IMR-90 (cell line): ENCODE results near the gene ME3. TPM values are rescaled to one million over a fixed set of nuclear protein-coding genes. Genes with fewer than 3 reads are reported as not detected.

ENCODE experiments used
- ATAC-seq: fragments of 200-7000 bp; cut with Tn5 transposase; 2 replicates; pipeline ENCODE4 v1.9.1; 2020; ENCODE audit warnings: low read depth, mild to moderate bottlenecking, moderate library complexity
- BruUV-seq: library from RNA; stranded (reverse); fragments of 400-500 nt; replicated peaks from 2 replicates; lab custom pipeline; 2021; lab: Mats Ljungman, UMichigan
- CTCF ChIA-PET: fragments of 300-600 bp; formaldehyde crosslinking; extraction: SDS; loops from one replicate; lab custom pipeline; 2021; ENCODE audit warnings: antibody characterized with exemption; lab: Yijun Ruan, JAX
- POLR2A ChIA-PET: fragments of 300-600 bp; sonication (Branson Sonifier 250); formaldehyde crosslinking; loops from one replicate; lab custom pipeline; 2022; ENCODE audit warnings: antibody characterized with exemption; ENCODE audit not compliant: unreplicated experiment; lab: Charles Lee
- DNase-seq: peaks from one replicate; pipeline ENCODE4 v3.0.0; 2013
- H2AFZ ChIP-seq: replicated peaks from 2 replicates; pipeline ENCODE3; 2013; ENCODE audit warnings: low read length, mild to moderate bottlenecking; ENCODE audit not compliant: poor library complexity
- H2AK5ac ChIP-seq: 2 replicates; pipeline ENCODE4 v1.6.1; 2013; ENCODE audit warnings: low read depth, low read length, inconsistent platforms
- H2AK9ac ChIP-seq: replicated peaks from 2 replicates; pipeline ENCODE3; 2013; ENCODE audit warnings: mild to moderate bottlenecking, low read depth, low read length, moderate library complexity; ENCODE audit not compliant: poor library complexity
- H2BK120ac ChIP-seq: 2 replicates; pipeline ENCODE4 v1.6.1; 2013; ENCODE audit warnings: low read depth, low read length, inconsistent platforms
- H2BK15ac ChIP-seq: 3 replicates; pipeline ENCODE4 v1.6.1; 2013; ENCODE audit warnings: low read depth, low read length, inconsistent platforms
- H2BK20ac ChIP-seq: 2 replicates; pipeline ENCODE4 v1.6.1; 2013; ENCODE audit warnings: low read depth, mild to moderate bottlenecking, inconsistent platforms, low read length, moderate library complexity
- H2BK5ac ChIP-seq: 2 replicates; pipeline ENCODE4 v1.6.1; 2013; ENCODE audit warnings: mild to moderate bottlenecking, low read depth, low read length, inconsistent platforms; ENCODE audit not compliant: poor library complexity, severe bottlenecking
- H3K14ac ChIP-seq: replicated peaks from 2 replicates; pipeline ENCODE4 v1.6.1; 2013; ENCODE audit warnings: low read depth, low read length, inconsistent platforms
- H3K18ac ChIP-seq: 2 replicates; pipeline ENCODE4 v1.6.1; 2013; ENCODE audit warnings: low read depth, low read length, control low read depth
- H3K23ac ChIP-seq: 2 replicates; pipeline ENCODE4 v1.6.1; 2013; ENCODE audit warnings: low read depth, low read length, inconsistent platforms
- H3K27ac ChIP-seq: 2 replicates; pipeline ENCODE4 v1.5.1; 2013; ENCODE audit warnings: mild to moderate bottlenecking, control low read depth, low read length; ENCODE audit not compliant: insufficient read depth
- H3K27me3 ChIP-seq: 2 replicates; pipeline ENCODE4 v1.6.1; 2013; ENCODE audit warnings: low read length; ENCODE audit not compliant: control insufficient read depth, insufficient read depth
- H3K36me3 ChIP-seq: 2 replicates; pipeline ENCODE4 v1.6.1; 2013; ENCODE audit warnings: low read length, mixed read lengths; ENCODE audit not compliant: control insufficient read depth, insufficient read depth
- H3K4ac ChIP-seq: 2 replicates; pipeline ENCODE4 v1.6.1; 2013; ENCODE audit warnings: low read depth, low read length, inconsistent platforms
- H3K4me1 ChIP-seq: 2 replicates; pipeline ENCODE4 v1.6.1; 2013; ENCODE audit warnings: low read length, mixed read lengths; ENCODE audit not compliant: control insufficient read depth, insufficient read depth
- H3K4me2 ChIP-seq: 2 replicates; pipeline ENCODE4 v1.6.1; 2013; ENCODE audit warnings: low read depth, mild to moderate bottlenecking, control low read depth, low read length, moderate library complexity
- H3K4me3 ChIP-seq: 2 replicates; pipeline ENCODE4 v1.5.1; 2013; ENCODE audit warnings: low read depth, mild to moderate bottlenecking, control low read depth, low read length, moderate library complexity; ENCODE audit not compliant: insufficient read depth
- H3K56ac ChIP-seq: 2 replicates; pipeline ENCODE4 v1.6.1; 2013; ENCODE audit warnings: low read length, inconsistent platforms; ENCODE audit not compliant: insufficient read depth; ENCODE audit errors: extremely low read depth
- H3K79me1 ChIP-seq, 2 experiments: 2 replicates each; pipeline ENCODE4 v1.6.1; 2013; ENCODE audit warnings: low read length in 2 of 2, inconsistent platforms in 1 of 2, low read depth in 1 of 2
- H3K9ac ChIP-seq: 2 replicates; pipeline ENCODE4 v1.6.1; 2013; ENCODE audit warnings: low read depth, low read length, control low read depth
- H3K9me1 ChIP-seq: 2 replicates; pipeline ENCODE4 v1.6.1; 2013; ENCODE audit warnings: low read length, inconsistent platforms; ENCODE audit not compliant: insufficient read depth
- H3K9me3 ChIP-seq: 2 replicates; pipeline ENCODE4 v1.6.1; 2013; ENCODE audit warnings: low read length; ENCODE audit not compliant: control insufficient read depth, insufficient read depth
- H4K20me1 ChIP-seq: 2 replicates; pipeline ENCODE4 v1.6.1; 2013; ENCODE audit warnings: low read length, inconsistent platforms; ENCODE audit not compliant: insufficient read depth
- H4K5ac ChIP-seq: 2 replicates; pipeline ENCODE4 v1.6.1; 2013; ENCODE audit warnings: mild to moderate bottlenecking, low read depth, low read length, control low read depth
- H4K8ac ChIP-seq, 2 experiments: 2 replicates each; pipeline ENCODE4 v1.6.1; 2013; ENCODE audit warnings: low read depth in 2 of 2, low read length in 2 of 2, control low read depth in 1 of 2, inconsistent platforms in 1 of 2
- H4K91ac ChIP-seq: 2 replicates; pipeline ENCODE4 v1.6.1; 2013; ENCODE audit warnings: low read depth, low read length, inconsistent platforms; ENCODE audit not compliant: insufficient read depth
- CHD1 ChIP-seq: IDR thresholded peaks from 2 replicates; pipeline ENCODE4 v1.6.1; 2012; ENCODE audit warnings: low read depth, low read length, improper control_type of control experiment
- CTCF ChIP-seq: conservative IDR thresholded peaks from 2 replicates; pipeline ENCODE4 v1.5.1; 2012; ENCODE audit warnings: mild to moderate bottlenecking, low read depth, low read length, improper control_type of control experiment
- ELK1 ChIP-seq: fragments of 150-350 bp; IDR thresholded peaks from 2 replicates; pipeline ENCODE4 v1.6.1; 2016; ENCODE audit warnings: low read depth, mild to moderate bottlenecking, low read length, moderate library complexity, borderline replicate concordance
- FOS ChIP-seq: fragments of 150-350 bp; IDR thresholded peaks from 2 replicates; pipeline ENCODE4 v1.6.1; 2016; ENCODE audit warnings: low read depth, low read length
- MAFK ChIP-seq: IDR thresholded peaks from 2 replicates; pipeline ENCODE4 v1.6.1; 2012; ENCODE audit warnings: low read depth, low read length, improper control_type of control experiment
- MAZ ChIP-seq: IDR thresholded peaks from 2 replicates; pipeline ENCODE4 v1.6.1; 2012; ENCODE audit warnings: low read depth, mild to moderate bottlenecking, low read length, improper control_type of control experiment, moderate library complexity, borderline replicate concordance
- MXI1 ChIP-seq: IDR thresholded peaks from 2 replicates; pipeline ENCODE4 v1.6.1; 2012; ENCODE audit warnings: low read depth, mild to moderate bottlenecking, low read length, moderate library complexity, borderline replicate concordance
- NFE2L2 ChIP-seq: fragments of 150-350 bp; IDR thresholded peaks from 2 replicates; pipeline ENCODE4 v1.6.1; 2016; ENCODE audit warnings: low read depth, mild to moderate bottlenecking, low read length
- POLR2A ChIP-seq: IDR thresholded peaks from 2 replicates; pipeline ENCODE4 v1.6.1; 2012; ENCODE audit warnings: mild to moderate bottlenecking, low read depth, low read length
- RAD21 ChIP-seq: IDR thresholded peaks from 2 replicates; pipeline ENCODE4 v1.6.1; 2012; ENCODE audit warnings: low read length, improper control_type of control experiment
- RCOR1 ChIP-seq: IDR thresholded peaks from 2 replicates; pipeline ENCODE4 v1.6.1; 2012; ENCODE audit warnings: mild to moderate bottlenecking, low read length, improper control_type of control experiment; ENCODE audit not compliant: insufficient replicate concordance
- RFX5 ChIP-seq: IDR thresholded peaks from 2 replicates; pipeline ENCODE4 v1.8.0; 2012; ENCODE audit warnings: low read depth, mild to moderate bottlenecking, low read length, moderate library complexity
- SMC3 ChIP-seq: fragments of 150-350 bp; IDR thresholded peaks from 2 replicates; pipeline ENCODE4 v1.6.1; 2016; ENCODE audit warnings: low read depth, mild to moderate bottlenecking, antibody characterized with exemption, low read length, moderate library complexity
- USF2 ChIP-seq: fragments of 150-350 bp; IDR thresholded peaks from 2 replicates; pipeline ENCODE4 v1.6.1; 2017; ENCODE audit warnings: mild to moderate bottlenecking, antibody characterized with exemption, low read length, low read depth
- WGBS, 2 experiments: methylation state at CpG; one replicate each; pipeline versions ENCODE4 v1.1.5 to v1.1.7; 2013; ENCODE audit warnings: missing lambda C conversion rate in 2 of 2; ENCODE audit not compliant: insufficient read length in 1 of 2; ENCODE audit errors: extremely low coverage in 2 of 2; 5-methylcytosine and 5-hydroxymethylcytosine counted together
- dilution Hi-C: fragments of 300-500 bp; cut with HindIII; formaldehyde crosslinking; loops from one replicate; pipeline ENCODE4 v1.14.3; 2018; ENCODE audit warnings: low sequenced_read_pairs; ENCODE audit not compliant: unreplicated experiment
- in situ Hi-C: fragments of 300-500 bp; cut with MboI; formaldehyde crosslinking; loops from 3 replicates; pipeline ENCODE4 v1.14.3; 2019; ENCODE audit warnings: low sequenced_read_pairs, inconsistent platforms, mixed read lengths
- intact Hi-C: fragments of 100-400 bp; cut with micrococcal nuclease; formaldehyde crosslinking; loops from 2 replicates; pipeline ENCODE4 v1.10.0; 2022
- polyA plus RNA-seq, 3 experiments: library from polyadenylated mRNA; depleted of rRNA; stranded (reverse); fragments of >200 nt; gene quantifications; 2 replicates each; pipeline ENCODE4 v1.2.3, GENCODE V29; 2012; ENCODE audit warnings: low replicate concordance in 1 of 3
- total RNA-seq: library from RNA; depleted of rRNA; stranded (reverse); fragments of >200 nt; gene quantifications from 2 replicates; pipeline ENCODE4 v1.2.3, GENCODE V29; 2012

The ME3 gene
- total and polyA plus RNA-seq, 2 of the 4 experiments (the other 2 are of a cell fraction) = 7.8 to 9.0 TPM

GRCh38 chr11:86469491-86470388 is 202.7 kb downstream of the ME3 start:
- Histone ChIP-seq H3K36me3 (no peaks in the 10 kb centered on the region), H3K27me3 (no peaks in the 10 kb centered on the region), H2BK15ac (no peak overlapping the region; the same call in 2 of the 3 replicates), H3K4me1 (peaks cover 3% of the 10 kb centered on the region), H3K27ac (no peak overlapping the region), H4K20me1 (no peaks in the 10 kb centered on the region), H3K4me3 (no peak overlapping the region), H3K23ac (no peak overlapping the region), H2AK5ac (peak overlapping the region; percentile 24; the same call in 1 of the 2 replicates), H2AFZ (no peak overlapping the region), H3K4me2 (no peak overlapping the region), H3K79me1 (no peaks in the 10 kb centered on the region), H4K91ac (no peak overlapping the region), H4K5ac (no peak overlapping the region), H3K14ac (peak overlapping the region; percentile 23; the same call in 1 of the 2 replicates), H2BK120ac (no peak overlapping the region), H3K9ac (no peak overlapping the region), H3K9me1 (peaks cover 10% of the 10 kb centered on the region; the same call in 1 of the 2 replicates), H3K56ac (no peak overlapping the region), H3K9me3 (no peaks in the 10 kb centered on the region), H3K4ac (peak overlapping the region; percentile 57; the same call in 1 of the 2 replicates), H2BK20ac (no peak overlapping the region), H4K8ac (no peak overlapping the region), H2AK9ac (no peak overlapping the region), H2BK5ac (no peak overlapping the region), H3K18ac (no peak overlapping the region)
- DNase-seq (no peak), ATAC-seq (no peak)
- whole genome bisulfite sequencing, 2 experiments = 92% methylated on average over 2 of the region's 5 CpGs; no CpG with 5 or more reads in 1 of the 2 experiments
- BruUV-seq = no TSS peak
- ChIA-PET POLR2A (no interaction called here), CTCF (no interaction called here)
- intact Hi-C loops (no loop called here), dilution Hi-C loops (no loop called here), in situ Hi-C loops (no loop called here)
- TF ChIP-seq POLR2A = no peak
- TF ChIP-seq CHD1 = no peak
- TF ChIP-seq SMC3 = no peak
- no peak for TF ChIP-seq CTCF
- TF ChIP-seq MAFK = no peak
- TF ChIP-seq FOS = no peak
- no peak for TF ChIP-seq USF2
- TF ChIP-seq MAZ = no peak
- no peak for TF ChIP-seq RFX5
- TF ChIP-seq MXI1 = no peak
- no peak for TF ChIP-seq NFE2L2
- TF ChIP-seq ELK1 = no peak
- TF ChIP-seq RCOR1 = no peak
- TF ChIP-seq RAD21 = no peak
